Measurements from ENCODE around the gene SNX25. TPM values are rescaled to one million over a fixed set of nuclear protein-coding genes. Genes with fewer than 3 reads are reported as not detected.
A peak's percentile ranks its signal among the peaks of the same experiment; 100 is the strongest.

Gene SNX25
- total and polyA plus RNA-seq, 2 of the 13 experiments (the other 11 are each of a cell fraction or from before 2014, with no cell fraction given) = 23.4 to 23.5 TPM

DNA sequence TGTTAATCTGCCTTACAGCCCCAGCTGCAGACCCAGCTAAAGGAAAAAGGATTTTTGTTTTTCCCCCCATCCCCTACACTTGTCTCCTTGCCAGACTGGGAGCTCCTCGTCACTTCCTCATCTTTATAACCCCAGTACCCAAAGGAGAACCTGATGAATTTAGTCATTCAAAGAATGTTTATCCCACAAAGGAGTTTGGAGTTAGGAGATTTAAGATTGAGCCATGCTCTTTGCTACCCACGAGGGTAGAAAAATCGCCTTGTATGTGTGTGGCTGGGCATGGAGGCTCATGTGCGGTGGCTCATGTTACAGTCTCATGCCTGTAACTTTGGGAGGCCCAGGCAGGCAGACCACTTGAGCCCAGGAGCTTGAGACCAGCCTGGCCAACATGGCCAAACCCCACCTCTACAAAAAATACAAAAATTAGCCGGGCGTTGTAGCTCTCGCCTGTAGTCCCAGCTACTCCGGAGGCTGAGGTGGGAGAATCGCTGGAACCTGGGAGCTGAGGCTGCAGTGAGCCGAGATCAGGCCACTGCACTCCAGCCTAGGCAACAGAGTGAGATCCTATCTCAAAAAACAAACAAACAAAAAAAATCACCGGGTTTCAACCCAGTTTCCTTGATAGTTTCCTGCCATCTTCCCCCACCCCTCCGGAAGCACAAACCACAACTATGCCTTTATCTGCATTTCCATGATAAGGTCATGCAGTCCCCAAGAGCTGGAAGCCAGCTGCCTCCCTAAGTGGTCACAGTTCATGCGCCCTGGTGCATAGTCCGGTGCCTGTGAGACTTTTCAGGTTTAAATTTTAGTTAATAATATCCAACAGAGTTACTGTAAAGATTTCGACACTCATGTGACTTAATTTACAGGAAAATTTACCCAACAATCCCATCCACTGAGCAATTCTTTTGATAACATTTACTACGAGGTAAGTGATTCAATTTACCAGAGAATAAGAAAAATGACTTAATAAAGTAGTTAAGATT is 7.1 kb upstream of the SNX25 start (continued):
- TF ChIP-seq ZBTB40 (IDR thresholded peaks at IDR 0.05) (no peak), ZBTB40 (CRISPR knock-in tag; IDR thresholded peaks at IDR 0.05) (peak; percentile 61; the same call in 1 of the 2 replicates), KDM5B (CRISPR knock-in tag; IDR thresholded peaks at IDR 0.05; ENCODE audit: borderline replicate concordance) (peak; percentile 49; the same call in 1 of the 2 replicates), MATR3 (CRISPR knock-in tag; IDR thresholded peaks at IDR 0.05) (no peak), EEA1 (CRISPR knock-in tag; IDR thresholded peaks at IDR 0.05; ENCODE audit: borderline replicate concordance) (no peak), SIN3A (IDR thresholded peaks at IDR 0.05; ENCODE audit: borderline replicate concordance, low read depth, low read length) (0 out of 2 replicates have a peak, but pooled peaks have one; percentile 23), RCOR2 (CRISPR knock-in tag; IDR thresholded peaks at IDR 0.05) (peak; percentile 50; the same call in 1 of the 2 replicates), ELF4 (CRISPR knock-in tag; IDR thresholded peaks at IDR 0.05; ENCODE audit: borderline replicate concordance) (no peak), SMAD3 (CRISPR knock-in tag; IDR thresholded peaks at IDR 0.05) (peak; percentile 42; the same call in 1 of the 2 replicates), KLF11 (CRISPR knock-in tag; IDR thresholded peaks at IDR 0.05) (no peak), GABPB1 (CRISPR knock-in tag; IDR thresholded peaks at IDR 0.05) (peak; percentile 55), ETV6 (CRISPR knock-in tag; conservative IDR thresholded peaks at IDR 0.05) (peak; percentile 99), RXRB (CRISPR knock-in tag; IDR thresholded peaks at IDR 0.05; ENCODE audit: borderline replicate concordance) (peak; percentile 89), HMG20A (CRISPR knock-in tag; IDR thresholded peaks at IDR 0.05; ENCODE audit: borderline replicate concordance) (peak; percentile 61; the same call in 1 of the 2 replicates), GFI1 (CRISPR knock-in tag; IDR thresholded peaks at IDR 0.05; ENCODE audit: borderline replicate concordance) (peak; percentile 92), SPEN (CRISPR knock-in tag; IDR thresholded peaks at IDR 0.05; ENCODE audit: low read depth) (no peak; the same call in 1 of the 2 replicates), MEIS2 (CRISPR knock-in tag; IDR thresholded peaks at IDR 0.05) (peak; percentile 57; the same call in 1 of the 2 replicates), GATA4 (IDR thresholded peaks at IDR 0.05; ENCODE audit: borderline replicate concordance, low read depth) (peak; percentile 94), ZNF883 (CRISPR knock-in tag; IDR thresholded peaks at IDR 0.05; ENCODE audit: not compliant biosample characterization) (no peak), MEIS1 (CRISPR knock-in tag; IDR thresholded peaks at IDR 0.05; ENCODE audit: borderline replicate concordance) (no peak)
- TF ChIP-seq, protein P1, sequence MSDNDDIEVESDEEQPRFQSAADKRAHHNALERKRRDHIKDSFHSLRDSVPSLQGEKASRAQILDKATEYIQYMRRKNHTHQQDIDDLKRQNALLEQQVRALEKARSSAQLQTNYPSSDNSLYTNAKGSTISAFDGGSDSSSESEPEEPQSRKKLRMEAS (IDR thresholded peaks at IDR 0.05) = no peak
